ENCODE data around the gene OGDHL. TPM values are rescaled to one million over a fixed set of nuclear protein-coding genes. Genes with fewer than 3 reads are reported as not detected.
"Not testable (repeated sequence)": the region's sequence is repeated elsewhere in the genome, so short reads cannot be mapped to it uniquely, and the experiment has no call there.

The OGDHL gene
- polyA plus RNA-seq (2013, experiment 1 of 2) = 7.5 TPM
- 8.3 TPM for polyA plus RNA-seq (2013, experiment 2 of 2)

DNA sequence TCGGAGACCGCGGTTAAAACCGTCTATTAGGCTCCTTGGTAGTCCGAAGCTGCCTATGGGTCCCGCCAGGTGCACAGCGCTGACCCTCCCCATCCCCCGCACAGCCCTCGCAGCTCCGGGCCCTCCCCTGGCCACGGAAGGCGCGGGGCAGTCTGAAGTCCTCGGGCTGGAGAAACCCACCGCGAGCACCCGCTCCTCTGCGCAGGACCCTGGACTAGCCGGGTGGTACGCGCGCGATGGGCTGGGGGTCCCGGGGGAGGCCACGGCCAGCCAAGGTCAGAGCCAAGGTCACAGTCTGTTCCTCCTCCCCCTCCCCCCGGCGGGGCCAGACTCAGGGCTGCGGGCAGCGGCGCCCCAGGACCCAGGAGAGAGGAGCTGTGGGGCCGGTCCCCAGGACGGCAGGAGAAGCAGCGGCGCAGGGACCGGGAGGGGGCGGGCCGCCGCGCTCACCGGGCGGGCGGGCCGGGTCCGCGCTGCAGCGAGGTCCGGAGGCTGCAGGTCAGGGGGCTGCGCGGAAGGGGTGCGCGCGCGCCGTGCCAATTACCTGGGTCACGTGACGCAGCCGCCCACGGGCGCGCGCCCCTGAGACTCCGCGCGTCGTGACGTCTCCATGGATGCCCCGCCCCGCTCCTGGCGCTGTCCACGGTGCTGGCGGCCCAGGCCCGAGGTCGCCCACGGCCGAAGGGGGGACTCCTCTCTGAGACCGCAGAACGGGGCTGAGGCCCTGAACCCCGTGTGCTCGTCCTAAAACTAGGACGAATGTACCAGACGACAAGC, at the start of gene OGDHL:
TSS of gene OGDHL (minus strand) at position 535 of the 777 bp plus-strand sequence. CDS start 3,731 bp downstream, outside the sequence.
- H3K27me3 ChIP-seq (ENCODE audit: insufficient read depth, low read length) = peaks cover 24% of the 10 kb centered on the region
- H3K36me3 ChIP-seq (ENCODE audit: insufficient read depth, low read length) = no peaks in the 10 kb centered on the region
- WGBS = 1% methylated on average over 81 of the region's 81 CpGs
- peak within 1 kb of the TSS; percentile 53; the same call in 1 of the 2 replicates for H3K27ac ChIP-seq (ENCODE audit: low read depth, low read length)
- H3K9ac ChIP-seq (ENCODE audit: low read depth, low read length) = peak within 1 kb of the TSS; percentile 83
- H3K4me1 ChIP-seq (ENCODE audit: insufficient read depth, low read length) = no peaks in the 10 kb centered on the region
- H3K9me3 ChIP-seq (ENCODE audit: insufficient read depth, low read depth, low read length) = no peaks in the 10 kb centered on the region; the same call in 1 of the 2 replicates
- H3K4me3 ChIP-seq (ENCODE audit: low read length) = peak within 1 kb of the TSS; percentile 81

DNA sequence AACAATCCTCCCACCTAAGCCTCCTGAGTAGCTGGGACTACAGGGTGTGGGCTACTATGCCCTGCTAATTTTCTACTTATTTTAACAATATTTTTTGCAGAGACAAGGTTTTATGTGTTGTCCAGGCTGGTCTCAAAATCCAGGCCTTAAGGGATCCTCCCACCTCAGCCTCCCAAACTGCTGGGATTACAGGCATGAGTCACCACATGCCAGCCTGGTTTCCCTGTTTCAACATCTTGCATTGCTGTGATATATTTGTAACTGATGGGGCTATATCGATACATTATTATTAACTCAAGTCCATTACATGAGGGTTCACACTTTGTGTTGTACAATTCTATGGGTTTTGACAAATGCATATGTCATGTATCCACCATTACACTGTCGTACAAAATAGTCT, 41.9 kb upstream of the OGDHL start:
- H3K27ac ChIP-seq (ENCODE audit: low read depth, low read length) = no peak overlapping the region
- H3K36me3 ChIP-seq (ENCODE audit: insufficient read depth, low read length) = no peaks in the 10 kb centered on the region
- H3K27me3 ChIP-seq (ENCODE audit: insufficient read depth, low read length) = no peaks in the 10 kb centered on the region
- H3K4me3 ChIP-seq (ENCODE audit: low read length) = no peak overlapping the region
- peaks cover 11% of the 10 kb centered on the region; the same call in 1 of the 2 replicates for H3K9me3 ChIP-seq (ENCODE audit: insufficient read depth, low read depth, low read length)
- H3K9ac ChIP-seq (ENCODE audit: low read depth, low read length) = no peak overlapping the region
- H3K4me1 ChIP-seq (ENCODE audit: insufficient read depth, low read length) = no peaks in the 10 kb centered on the region
- WGBS = 96% methylated on average over 2 of the region's 2 CpGs

DNA sequence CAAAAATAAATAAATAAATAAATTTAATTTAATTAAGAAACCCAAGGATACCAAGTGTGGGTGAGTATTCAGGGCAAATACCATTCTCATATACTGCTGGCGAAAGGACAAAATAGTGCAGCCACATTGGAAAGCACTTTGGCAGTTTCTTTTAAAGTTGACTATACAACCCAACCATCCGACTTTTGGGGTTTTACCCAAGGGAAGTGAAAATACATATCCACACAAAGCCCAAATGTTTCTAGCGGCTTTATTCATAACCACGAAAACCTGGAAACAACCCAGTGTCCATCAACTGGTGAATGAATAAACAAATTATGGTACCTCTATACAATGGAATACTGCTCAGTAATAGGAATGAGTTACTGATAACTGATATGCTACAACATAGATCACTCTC, 36.2 kb upstream of the OGDHL start:
- Histone ChIP-seq H3K27ac (ENCODE audit: low read depth, low read length) (no peak overlapping the region), H3K9ac (ENCODE audit: low read depth, low read length) (no peak overlapping the region), H3K4me1 (ENCODE audit: insufficient read depth, low read length) (no peaks in the 10 kb centered on the region), H3K36me3 (ENCODE audit: insufficient read depth, low read length) (no peaks in the 10 kb centered on the region), H3K27me3 (ENCODE audit: insufficient read depth, low read length) (no peaks in the 10 kb centered on the region), H3K9me3 (ENCODE audit: insufficient read depth, low read depth, low read length) (no peaks in the 10 kb centered on the region), H3K4me3 (ENCODE audit: low read length) (no peak overlapping the region)
- 89% methylated on average over 4 of the region's 4 CpGs for WGBS

GRCh38 chr10:49791100-49791499, 29.0 kb upstream of the OGDHL start:
- Histone ChIP-seq H3K27me3 (ENCODE audit: insufficient read depth, low read length) (no peaks in the 10 kb centered on the region), H3K27ac (ENCODE audit: low read depth, low read length) (no peak overlapping the region), H3K9me3 (ENCODE audit: insufficient read depth, low read depth, low read length) (no peaks in the 10 kb centered on the region), H3K36me3 (ENCODE audit: insufficient read depth, low read length) (no peaks in the 10 kb centered on the region), H3K9ac (ENCODE audit: low read depth, low read length) (no peak overlapping the region), H3K4me1 (ENCODE audit: insufficient read depth, low read length) (no peaks in the 10 kb centered on the region), H3K4me3 (ENCODE audit: low read length) (no peak overlapping the region)
- WGBS = 84% methylated on average over 3 of the region's 5 CpGs

GRCh38 chr10:49784681-49785080, 22.6 kb upstream of the OGDHL start:
- Histone ChIP-seq H3K4me3 (ENCODE audit: low read length) (no peak overlapping the region), H3K4me1 (ENCODE audit: insufficient read depth, low read length) (peaks cover 7% of the 10 kb centered on the region; the same call in 1 of the 2 replicates), H3K9ac (ENCODE audit: low read depth, low read length) (no peak overlapping the region), H3K27ac (ENCODE audit: low read depth, low read length) (no peak overlapping the region), H3K36me3 (ENCODE audit: insufficient read depth, low read length) (no peaks in the 10 kb centered on the region), H3K27me3 (ENCODE audit: insufficient read depth, low read length) (no peaks in the 10 kb centered on the region), H3K9me3 (ENCODE audit: insufficient read depth, low read depth, low read length) (no peaks in the 10 kb centered on the region)
- WGBS = 88% methylated on average over 8 of the region's 8 CpGs

DNA sequence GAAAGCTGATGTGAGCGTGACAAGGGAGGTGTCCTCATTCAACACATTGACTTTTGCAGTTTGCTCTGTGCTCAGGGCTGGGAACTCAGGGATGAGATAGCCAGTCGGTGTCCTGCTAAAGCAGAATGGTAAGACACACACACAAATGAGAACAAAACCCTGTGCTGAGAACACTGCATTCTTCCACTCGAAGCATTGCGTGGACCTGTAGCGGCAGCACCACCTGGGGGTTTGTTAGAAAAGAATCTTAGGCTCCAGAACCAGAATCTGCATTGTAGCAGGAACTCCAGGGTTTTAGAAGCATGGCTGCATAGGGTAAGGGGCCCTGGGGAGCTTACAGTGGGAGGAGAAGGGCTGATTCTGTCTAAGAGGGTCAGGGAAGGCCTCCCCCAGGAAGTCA, 21.5 kb upstream of the OGDHL start:
- no peak overlapping the region for H3K9ac ChIP-seq (ENCODE audit: low read depth, low read length)
- 65% methylated on average over 5 of the region's 5 CpGs for WGBS
- H3K27me3 ChIP-seq (ENCODE audit: insufficient read depth, low read length) = no peaks in the 10 kb centered on the region
- H3K36me3 ChIP-seq (ENCODE audit: insufficient read depth, low read length) = no peaks in the 10 kb centered on the region
- H3K4me3 ChIP-seq (ENCODE audit: low read length) = no peak overlapping the region
- H3K27ac ChIP-seq (ENCODE audit: low read depth, low read length) = no peak overlapping the region
- no peaks in the 10 kb centered on the region for H3K9me3 ChIP-seq (ENCODE audit: insufficient read depth, low read depth, low read length)
- H3K4me1 ChIP-seq (ENCODE audit: insufficient read depth, low read length) = peaks cover 7% of the 10 kb centered on the region; the same call in 1 of the 2 replicates

GRCh38 chr10:49781247-49781646, 19.1 kb upstream of the OGDHL start:
- H3K4me1 ChIP-seq (ENCODE audit: insufficient read depth, low read length) = peaks cover 7% of the 10 kb centered on the region; the same call in 1 of the 2 replicates
- H3K9me3 ChIP-seq (ENCODE audit: insufficient read depth, low read depth, low read length) = no peaks in the 10 kb centered on the region
- H3K36me3 ChIP-seq (ENCODE audit: insufficient read depth, low read length) = no peaks in the 10 kb centered on the region
- H3K4me3 ChIP-seq (ENCODE audit: low read length) = no peak overlapping the region
- H3K27me3 ChIP-seq (ENCODE audit: insufficient read depth, low read length) = no peaks in the 10 kb centered on the region
- no peak overlapping the region for H3K27ac ChIP-seq (ENCODE audit: low read depth, low read length)
- H3K9ac ChIP-seq (ENCODE audit: low read depth, low read length) = no peak overlapping the region

DNA sequence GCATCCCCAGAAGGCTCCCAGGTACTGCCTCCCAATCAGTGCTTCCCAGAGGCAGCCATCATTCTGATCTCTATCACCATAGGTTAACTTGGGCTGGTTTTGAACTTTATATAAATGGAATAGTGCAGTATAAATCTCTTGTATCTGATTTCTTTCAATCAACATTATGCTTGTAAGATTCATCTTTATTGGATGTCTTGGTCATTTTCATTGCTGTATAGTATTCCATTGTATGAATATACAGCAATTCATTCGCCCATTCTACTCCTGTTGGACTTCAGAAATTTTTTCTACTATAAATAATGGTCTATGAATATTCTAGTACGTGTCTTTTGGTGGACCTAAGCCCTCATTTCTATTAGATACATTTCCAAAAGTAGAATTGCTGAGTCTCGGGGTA, 16.1 kb upstream of the OGDHL start:
- H3K9ac ChIP-seq (ENCODE audit: low read depth, low read length) = no peak overlapping the region
- H3K4me1 ChIP-seq (ENCODE audit: insufficient read depth, low read length) = no peaks in the 10 kb centered on the region; the same call in 1 of the 2 replicates
- no peak overlapping the region for H3K27ac ChIP-seq (ENCODE audit: low read depth, low read length)
- no peaks in the 10 kb centered on the region for H3K9me3 ChIP-seq (ENCODE audit: insufficient read depth, low read depth, low read length)
- H3K27me3 ChIP-seq (ENCODE audit: insufficient read depth, low read length) = no peaks in the 10 kb centered on the region
- H3K4me3 ChIP-seq (ENCODE audit: low read length) = no peak overlapping the region
- H3K36me3 ChIP-seq (ENCODE audit: insufficient read depth, low read length) = no peaks in the 10 kb centered on the region
- 100% methylated on average over 1 of the region's 3 CpGs for WGBS

DNA sequence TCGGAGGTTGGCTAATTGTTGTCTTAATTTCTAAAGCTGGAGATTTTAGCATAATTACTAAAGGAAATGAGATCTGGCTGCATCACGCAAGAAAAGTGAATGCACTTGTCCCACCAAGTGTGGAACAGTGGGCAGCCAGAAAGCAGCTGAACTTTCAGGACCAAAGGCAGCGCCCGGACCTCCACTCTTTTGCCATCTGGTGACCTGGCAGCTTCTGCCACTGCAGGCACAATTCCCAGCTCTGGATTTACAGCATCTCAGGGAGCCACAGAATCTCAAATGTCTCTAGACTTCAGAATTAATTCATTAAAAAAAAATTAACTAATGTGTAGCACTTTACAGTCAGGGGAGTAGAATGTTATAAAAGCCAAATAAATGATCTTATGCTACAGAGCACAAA, 14.7 kb upstream of the OGDHL start:
- no peak overlapping the region for H3K9ac ChIP-seq (ENCODE audit: low read depth, low read length)
- H3K4me3 ChIP-seq (ENCODE audit: low read length) = no peak overlapping the region
- H3K27me3 ChIP-seq (ENCODE audit: insufficient read depth, low read length) = no peaks in the 10 kb centered on the region
- H3K4me1 ChIP-seq (ENCODE audit: insufficient read depth, low read length) = no peaks in the 10 kb centered on the region
- no peaks in the 10 kb centered on the region for H3K36me3 ChIP-seq (ENCODE audit: insufficient read depth, low read length)
- WGBS = 91% methylated on average over 4 of the region's 4 CpGs
- no peaks in the 10 kb centered on the region for H3K9me3 ChIP-seq (ENCODE audit: insufficient read depth, low read depth, low read length)
- no peak overlapping the region for H3K27ac ChIP-seq (ENCODE audit: low read depth, low read length)

GRCh38 chr10:49775014-49775413, 12.9 kb upstream of the OGDHL start:
- Histone ChIP-seq H3K27me3 (ENCODE audit: insufficient read depth, low read length) (0 out of 2 replicates have a peak, but pooled peaks cover 5% of the 10 kb centered on the region), H3K4me1 (ENCODE audit: insufficient read depth, low read length) (peaks cover 4% of the 10 kb centered on the region; the same call in 1 of the 2 replicates), H3K4me3 (ENCODE audit: low read length) (no peak overlapping the region), H3K36me3 (ENCODE audit: insufficient read depth, low read length) (no peaks in the 10 kb centered on the region), H3K27ac (ENCODE audit: low read depth, low read length) (no peak overlapping the region), H3K9ac (ENCODE audit: low read depth, low read length) (no peak overlapping the region), H3K9me3 (ENCODE audit: insufficient read depth, low read depth, low read length) (no peaks in the 10 kb centered on the region)
- 93% methylated on average over 2 of the region's 2 CpGs for WGBS

DNA sequence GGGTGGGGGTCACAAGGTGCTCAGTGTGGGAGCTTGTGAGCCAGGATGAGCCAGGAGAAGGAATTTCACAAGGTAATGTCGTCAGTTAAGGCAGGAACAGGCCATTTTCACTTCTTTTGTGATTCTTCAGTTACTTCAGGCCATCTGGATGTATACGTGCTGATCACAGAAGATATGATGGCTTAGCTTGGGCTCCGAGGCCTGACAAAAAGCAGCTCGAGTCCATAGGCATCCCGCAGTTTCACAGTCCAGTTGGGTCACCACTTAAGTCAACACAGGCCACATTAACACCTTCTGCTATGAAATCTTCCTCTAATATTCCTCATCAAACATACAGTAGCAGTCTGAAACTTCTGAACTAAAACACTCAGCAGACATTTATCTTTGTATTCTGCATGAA, 10.8 kb upstream of the OGDHL start:
- H3K4me1 ChIP-seq (ENCODE audit: insufficient read depth, low read length); H3K9ac ChIP-seq (ENCODE audit: low read depth, low read length); H3K9me3 ChIP-seq (ENCODE audit: insufficient read depth, low read depth, low read length); H3K4me3 ChIP-seq (ENCODE audit: low read length); H3K36me3 ChIP-seq (ENCODE audit: insufficient read depth, low read length); H3K27ac ChIP-seq (ENCODE audit: low read depth, low read length): not testable (repeated sequence)
- H3K27me3 ChIP-seq (ENCODE audit: insufficient read depth, low read length) = peaks cover 19% of the 10 kb centered on the region
- WGBS = 58% methylated on average over 5 of the region's 5 CpGs
